H9 (cell line): Measurements from ENCODE around the gene SPATA6. TPM values are rescaled to one million over a fixed set of nuclear protein-coding genes. Genes with fewer than 3 reads are reported as not detected.

Experiments
- DNase-seq: peaks from one replicate; pipeline ENCODE4 v3.0.0-alpha.2; 2017
- H2AFZ ChIP-seq: one replicate; pipeline ENCODE4 v1.6.1; 2013; ENCODE audit warnings: mild to moderate bottlenecking, low read length, control low read depth, moderate library complexity
- H2AK5ac ChIP-seq: 2 replicates; pipeline ENCODE4 v1.6.1; 2013; ENCODE audit warnings: low read length, control low read depth, mixed read lengths; ENCODE audit not compliant: insufficient read length
- H2BK120ac ChIP-seq: one replicate; pipeline ENCODE4 v1.6.1; 2013; ENCODE audit warnings: low read depth, mild to moderate bottlenecking, low read length, control low read depth, inconsistent platforms; ENCODE audit not compliant: poor library complexity, severe bottlenecking
- H2BK12ac ChIP-seq: 2 replicates; pipeline ENCODE4 v1.6.1; 2013; ENCODE audit warnings: low read length, control low read depth, mixed read lengths, low read depth; ENCODE audit not compliant: insufficient read length
- H2BK15ac ChIP-seq: 2 replicates; pipeline ENCODE4 v1.6.1; 2013; ENCODE audit warnings: low read depth, low read length, control low read depth
- H2BK20ac ChIP-seq: one replicate; pipeline ENCODE4 v1.6.1; 2013; ENCODE audit warnings: low read depth, mild to moderate bottlenecking, low read length, control low read depth, inconsistent platforms; ENCODE audit not compliant: poor library complexity, severe bottlenecking
- H2BK5ac ChIP-seq: 2 replicates; pipeline ENCODE4 v1.6.1; 2013; ENCODE audit warnings: low read length, control low read depth, mixed read lengths; ENCODE audit not compliant: insufficient read length
- H3K14ac ChIP-seq: 2 replicates; pipeline ENCODE4 v1.6.1; 2013; ENCODE audit warnings: low read length, control low read depth; ENCODE audit not compliant: insufficient read depth
- H3K18ac ChIP-seq: 2 replicates; pipeline ENCODE4 v1.6.1; 2013; ENCODE audit warnings: low read depth, mild to moderate bottlenecking, mixed read lengths, low read length, control low read depth; ENCODE audit not compliant: insufficient read length
- H3K23ac ChIP-seq: 2 replicates; pipeline ENCODE4 v1.6.1; 2013; ENCODE audit warnings: low read length, control low read depth, mixed read lengths, low read depth; ENCODE audit not compliant: insufficient read length
- H3K23me2 ChIP-seq: 2 replicates; pipeline ENCODE4 v1.6.1; 2013; ENCODE audit warnings: low read depth, mild to moderate bottlenecking, mixed read lengths, low read length, control low read depth; ENCODE audit not compliant: insufficient read length, poor library complexity, severe bottlenecking
- H3K27ac ChIP-seq: 2 replicates; pipeline ENCODE4 v1.5.1; 2013; ENCODE audit warnings: low read length, control low read depth, mixed read lengths, low read depth; ENCODE audit not compliant: insufficient read length
- H3K27me3 ChIP-seq: 2 replicates; pipeline ENCODE4 v1.6.1; 2013; ENCODE audit warnings: low read length, control low read depth, inconsistent platforms; ENCODE audit not compliant: insufficient read depth
- H3K4ac ChIP-seq: 2 replicates; pipeline ENCODE4 v1.6.1; 2013; ENCODE audit warnings: low read depth, mild to moderate bottlenecking, control low read depth, inconsistent platforms, low read length, moderate library complexity
- H3K4me1 ChIP-seq: 2 replicates; pipeline ENCODE4 v1.6.1; 2013; ENCODE audit warnings: low read length, control low read depth, inconsistent platforms; ENCODE audit not compliant: insufficient read depth
- H3K4me2 ChIP-seq: 2 replicates; pipeline ENCODE4 v1.6.1; 2013; ENCODE audit warnings: low read length, control low read depth, mixed read lengths; ENCODE audit not compliant: insufficient read length, insufficient read depth
- H3K56ac ChIP-seq: 2 replicates; pipeline ENCODE4 v1.6.1; 2013; ENCODE audit warnings: low read depth, mild to moderate bottlenecking, mixed read lengths, low read length, control low read depth; ENCODE audit not compliant: insufficient read length
- H3K79me1 ChIP-seq: 2 replicates; pipeline ENCODE4 v1.6.1; 2013; ENCODE audit warnings: low read depth, mild to moderate bottlenecking, moderate library complexity, low read length, control low read depth, inconsistent platforms; ENCODE audit not compliant: insufficient read depth, poor library complexity, severe bottlenecking
- H3K79me2 ChIP-seq: 2 replicates; pipeline ENCODE4 v1.6.1; 2013; ENCODE audit warnings: low read length, control low read depth, inconsistent platforms; ENCODE audit not compliant: insufficient read depth
- H3K9ac ChIP-seq: 2 replicates; pipeline ENCODE4 v1.6.1; 2013; ENCODE audit warnings: low read length, control low read depth, mixed read lengths; ENCODE audit not compliant: insufficient read length; ENCODE audit errors: extremely low read depth
- H3K9me3 ChIP-seq: one replicate; pipeline ENCODE4 v1.6.1; 2013; ENCODE audit warnings: low read depth, low read length, inconsistent platforms; ENCODE audit not compliant: control insufficient read depth
- H3T11ph ChIP-seq: one replicate; pipeline ENCODE4 v1.6.1; 2013; ENCODE audit warnings: mild to moderate bottlenecking, low read length, control low read depth, inconsistent platforms
- H4K20me1 ChIP-seq: one replicate; pipeline ENCODE4 v1.6.1; 2013; ENCODE audit not compliant: control insufficient read depth, insufficient read length, insufficient read depth
- H4K5ac ChIP-seq: 2 replicates; pipeline ENCODE4 v1.6.1; 2013; ENCODE audit warnings: low read depth, mild to moderate bottlenecking, mixed read lengths, low read length, control low read depth; ENCODE audit not compliant: insufficient read length
- H4K8ac ChIP-seq: replicated peaks from 2 replicates; pipeline ENCODE4 v1.6.1; 2013; ENCODE audit warnings: low read length, control low read depth, mixed read lengths, low read depth; ENCODE audit not compliant: insufficient read length
- H4K91ac ChIP-seq: 2 replicates; pipeline ENCODE4 v1.6.1; 2013; ENCODE audit warnings: low read depth, mild to moderate bottlenecking, moderate library complexity, mixed read lengths, low read length, control low read depth; ENCODE audit not compliant: insufficient read length
- H3K27ac Mint-ChIP-seq, 3 experiments: 2 replicates in 2 of 3; 3 replicates in 1 of 3; pipeline ENCODE4 v1.8.0; 2020 to 2021; ENCODE audit warnings: mixed read lengths in 3 of 3, mild to moderate bottlenecking in 1 of 3, moderate library complexity in 1 of 3
- H3K27me3 Mint-ChIP-seq: 2 replicates; pipeline ENCODE4 v1.8.0; 2021; ENCODE audit warnings: low read depth, mild to moderate bottlenecking, moderate library complexity, mixed read lengths
- H3K36me3 Mint-ChIP-seq, 3 experiments: 2 replicates in 2 of 3; 3 replicates in 1 of 3; pipeline ENCODE4 v1.8.0; 2020 to 2021; ENCODE audit warnings: low read depth in 3 of 3, mixed read lengths in 3 of 3; ENCODE audit not compliant: insufficient read depth in 1 of 3
- H3K4me1 Mint-ChIP-seq, 2 experiments: 2 replicates each; pipeline ENCODE4 v1.8.0; 2020; ENCODE audit warnings: mixed read lengths in 2 of 2
- H3K4me3 Mint-ChIP-seq, 2 experiments: 2 replicates in 1 of 2; 3 replicates in 1 of 2; pipeline ENCODE4 v1.8.0; 2020 to 2021; ENCODE audit warnings: mild to moderate bottlenecking in 2 of 2, mixed read lengths in 2 of 2, moderate library complexity in 1 of 2
- H3K9me3 Mint-ChIP-seq, 2 experiments: 2 replicates in 1 of 2; 3 replicates in 1 of 2; pipeline ENCODE4 v1.8.0; 2020; ENCODE audit warnings: mild to moderate bottlenecking in 2 of 2, mixed read lengths in 2 of 2, moderate library complexity in 1 of 2
- CTCF ChIP-seq: fragments of 200-600 bp; sonication (generic); conservative IDR thresholded peaks from 3 replicates; pipeline ENCODE4 v1.8.0; 2021; ENCODE audit warnings: antibody characterized with exemption, mild to moderate bottlenecking
- WGBS: extraction: QIAGEN DNeasy Blood & Tissue Kit; methylation state at CpG from one replicate; pipeline ENCODE4 v1.1.7; 2013; ENCODE audit warnings: missing lambda C conversion rate, low lambda C conversion rate, mixed read lengths; ENCODE audit not compliant: insufficient read length; ENCODE audit errors: extremely low coverage; 5-methylcytosine and 5-hydroxymethylcytosine counted together
- total RNA-seq: library from RNA; stranded (reverse); gene quantifications from 2 replicates; pipeline ENCODE4 v1.2.1, GENCODE V29; 2021

The SPATA6 gene
- total RNA-seq, 1 experiment from 2014 or later = 8.0 TPM

- H3K4me3 Mint-ChIP-seq = no peak overlapping the region
- Histone ChIP-seq H3K4ac (no peak overlapping the region), H3K4me2 (no peak overlapping the region), H4K20me1 (no peaks in the 10 kb centered on the region), H3K27ac (no peak overlapping the region), H2BK5ac (no peak overlapping the region), H3K9ac (no peak overlapping the region), H2BK120ac (no peak overlapping the region), H2BK15ac (no peak overlapping the region), H4K91ac (no peak overlapping the region), H4K8ac (no peak overlapping the region), H3K27me3 (no peaks in the 10 kb centered on the region), H2AFZ (no peak overlapping the region), H3K23ac (no peak overlapping the region), H2BK20ac (no peak overlapping the region), H3K79me2 (no peaks in the 10 kb centered on the region), H3K18ac (no peak overlapping the region), H3K23me2 (no peaks in the 10 kb centered on the region), H4K5ac (no peak overlapping the region), H3K4me1 (no peaks in the 10 kb centered on the region), H2BK12ac (no peak overlapping the region), H3K9me3 (no peaks in the 10 kb centered on the region), H2AK5ac (no peak overlapping the region), H3T11ph (no peak overlapping the region), H3K56ac (no peak overlapping the region), H3K79me1 (no peaks in the 10 kb centered on the region), H3K14ac (no peak overlapping the region)
- TF ChIP-seq CTCF = no peak
- no peaks in the 10 kb centered on the region for H3K4me1 Mint-ChIP-seq
- WGBS = no CpG with 5 or more reads among the region's 2 CpGs
- H3K27ac Mint-ChIP-seq = no peak overlapping the region
- peaks cover 9 to 25% (median 18%) of the 10 kb centered on the region in 3 experiments for H3K36me3 Mint-ChIP-seq
- peaks cover 14 to 23% of the 10 kb centered on the region in 2 experiments; a peak in 4 of 5 replicates for H3K9me3 Mint-ChIP-seq
- no peak for DNase-seq
- H3K27me3 Mint-ChIP-seq = no peaks in the 10 kb centered on the region; the same call in 1 of the 2 replicates
Measured at GRCh38 chr1:48332115-48332514, 139.9 kb downstream of the SPATA6 start.
